ENCODE results near the gene MTUS2.

DNA sequence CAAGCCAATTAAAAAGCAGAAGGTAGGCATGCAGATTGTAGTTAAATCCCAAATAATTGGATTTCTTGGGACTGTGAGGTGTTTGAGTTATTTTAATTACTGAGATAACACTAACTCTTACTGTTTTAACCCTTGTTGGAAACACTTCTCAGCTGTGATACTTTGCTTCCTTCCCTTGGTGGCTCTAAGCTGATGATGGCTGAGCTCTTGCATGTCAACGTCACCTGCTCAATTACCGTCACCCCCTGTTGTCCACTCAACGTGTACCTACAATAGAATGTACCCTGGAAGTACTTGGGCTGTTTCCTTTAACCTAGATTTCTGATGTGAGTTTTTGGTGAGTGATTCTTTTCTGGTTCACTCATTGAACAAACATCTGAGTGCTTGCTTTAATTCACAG lies 471.9 kb downstream of the MTUS2 start:
- TF ChIP-seq, protein P1, sequence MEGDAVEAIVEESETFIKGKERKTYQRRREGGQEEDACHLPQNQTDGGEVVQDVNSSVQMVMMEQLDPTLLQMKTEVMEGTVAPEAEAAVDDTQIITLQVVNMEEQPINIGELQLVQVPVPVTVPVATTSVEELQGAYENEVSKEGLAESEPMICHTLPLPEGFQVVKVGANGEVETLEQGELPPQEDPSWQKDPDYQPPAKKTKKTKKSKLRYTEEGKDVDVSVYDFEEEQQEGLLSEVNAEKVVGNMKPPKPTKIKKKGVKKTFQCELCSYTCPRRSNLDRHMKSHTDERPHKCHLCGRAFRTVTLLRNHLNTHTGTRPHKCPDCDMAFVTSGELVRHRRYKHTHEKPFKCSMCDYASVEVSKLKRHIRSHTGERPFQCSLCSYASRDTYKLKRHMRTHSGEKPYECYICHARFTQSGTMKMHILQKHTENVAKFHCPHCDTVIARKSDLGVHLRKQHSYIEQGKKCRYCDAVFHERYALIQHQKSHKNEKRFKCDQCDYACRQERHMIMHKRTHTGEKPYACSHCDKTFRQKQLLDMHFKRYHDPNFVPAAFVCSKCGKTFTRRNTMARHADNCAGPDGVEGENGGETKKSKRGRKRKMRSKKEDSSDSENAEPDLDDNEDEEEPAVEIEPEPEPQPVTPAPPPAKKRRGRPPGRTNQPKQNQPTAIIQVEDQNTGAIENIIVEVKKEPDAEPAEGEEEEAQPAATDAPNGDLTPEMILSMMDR (IDR thresholded peaks at IDR 0.05; ENCODE audit: borderline replicate concordance, extremely low read depth, low read length, poor library complexity, severe bottlenecking): no peak
- no peak for TF ChIP-seq EZH2 (IDR thresholded peaks at IDR 0.05; ENCODE audit: borderline replicate concordance, low read depth, low read length, severe bottlenecking)

Measured in DND-41 (cell line).